WI38 (cell line): Measurements from ENCODE around the gene NUP35.
"Not testable (repeated sequence)": the region's sequence is repeated elsewhere in the genome, so short reads cannot be mapped to it uniquely, and the experiment has no call there.

Experiments used
- H3K4me3 ChIP-seq: 2 replicates; pipeline ENCODE4 v1.5.1; 2011; ENCODE audit warnings: low read depth, mild to moderate bottlenecking, control low read depth, low read length
- TF ChIP-seq, protein P1 (sequence below): IDR thresholded peaks from 2 replicates; pipeline ENCODE4 v1.5.1; 2012; ENCODE audit warnings: low read depth, mild to moderate bottlenecking, control low read depth, low read length

NUP35 gene

DNA sequence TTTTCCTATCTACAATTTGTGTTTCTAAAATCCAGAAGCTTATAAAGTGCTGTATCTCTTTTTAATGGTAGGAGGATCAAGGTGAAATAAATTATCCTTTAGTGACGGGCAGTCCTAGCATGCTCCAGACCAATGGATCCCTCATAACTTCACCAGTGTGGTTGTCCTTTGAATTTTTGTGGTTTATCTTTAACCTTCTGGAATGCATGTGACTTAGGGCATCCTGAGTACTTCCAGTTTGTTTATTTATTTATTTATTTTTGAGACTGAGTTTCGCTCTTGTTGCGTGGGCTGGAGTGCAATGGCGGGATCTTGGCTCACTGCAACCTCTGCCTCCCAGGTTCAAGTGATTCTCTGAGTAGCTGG lies 40.4 kb downstream of the NUP35 start:
- H3K4me3 ChIP-seq = no peak overlapping the region
- TF ChIP-seq, protein P1, sequence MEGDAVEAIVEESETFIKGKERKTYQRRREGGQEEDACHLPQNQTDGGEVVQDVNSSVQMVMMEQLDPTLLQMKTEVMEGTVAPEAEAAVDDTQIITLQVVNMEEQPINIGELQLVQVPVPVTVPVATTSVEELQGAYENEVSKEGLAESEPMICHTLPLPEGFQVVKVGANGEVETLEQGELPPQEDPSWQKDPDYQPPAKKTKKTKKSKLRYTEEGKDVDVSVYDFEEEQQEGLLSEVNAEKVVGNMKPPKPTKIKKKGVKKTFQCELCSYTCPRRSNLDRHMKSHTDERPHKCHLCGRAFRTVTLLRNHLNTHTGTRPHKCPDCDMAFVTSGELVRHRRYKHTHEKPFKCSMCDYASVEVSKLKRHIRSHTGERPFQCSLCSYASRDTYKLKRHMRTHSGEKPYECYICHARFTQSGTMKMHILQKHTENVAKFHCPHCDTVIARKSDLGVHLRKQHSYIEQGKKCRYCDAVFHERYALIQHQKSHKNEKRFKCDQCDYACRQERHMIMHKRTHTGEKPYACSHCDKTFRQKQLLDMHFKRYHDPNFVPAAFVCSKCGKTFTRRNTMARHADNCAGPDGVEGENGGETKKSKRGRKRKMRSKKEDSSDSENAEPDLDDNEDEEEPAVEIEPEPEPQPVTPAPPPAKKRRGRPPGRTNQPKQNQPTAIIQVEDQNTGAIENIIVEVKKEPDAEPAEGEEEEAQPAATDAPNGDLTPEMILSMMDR = no peak

DNA sequence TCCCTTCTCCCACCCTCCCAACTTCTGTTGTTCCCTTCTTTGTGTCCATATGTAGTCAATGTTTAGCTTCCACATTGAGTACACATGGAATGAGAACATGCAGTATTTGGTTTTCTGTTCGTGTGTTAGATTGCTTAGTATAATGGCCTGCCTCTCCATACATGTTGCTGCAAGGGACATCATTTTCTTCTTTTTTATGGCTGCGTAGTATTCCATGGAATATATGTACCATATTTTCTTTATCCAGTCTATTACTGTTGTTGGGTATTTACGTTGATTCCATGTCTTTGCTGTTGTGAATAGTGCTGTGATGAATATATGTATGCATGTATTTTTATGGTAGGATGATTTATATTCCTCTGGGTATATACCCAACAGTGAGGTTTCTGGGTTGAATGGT lies 42.0 kb downstream of the NUP35 start:
- H3K4me3 ChIP-seq = no peak overlapping the region
- TF ChIP-seq, protein P1 = no peak

DNA sequence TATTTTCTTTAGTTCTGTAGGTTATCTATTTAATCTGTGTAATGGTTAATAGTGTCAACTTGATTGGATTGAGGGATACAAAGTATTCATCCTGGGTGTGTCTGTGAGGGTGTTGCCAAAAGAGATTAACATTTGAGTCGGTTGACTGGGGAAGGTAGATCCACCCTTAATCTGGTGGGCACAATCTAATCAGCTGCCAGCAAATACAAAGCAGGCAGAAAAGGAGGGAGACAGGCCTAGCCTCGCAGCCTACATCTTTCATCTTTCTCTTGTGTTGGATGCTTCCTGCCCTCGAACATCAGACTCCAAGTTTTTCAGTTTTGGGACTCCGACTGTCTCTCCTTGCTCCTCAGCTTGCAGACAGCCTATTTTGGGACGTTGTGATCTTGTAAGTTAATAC lies 42.7 kb downstream of the NUP35 start:
- H3K4me3 ChIP-seq = not testable (repeated sequence)

DNA sequence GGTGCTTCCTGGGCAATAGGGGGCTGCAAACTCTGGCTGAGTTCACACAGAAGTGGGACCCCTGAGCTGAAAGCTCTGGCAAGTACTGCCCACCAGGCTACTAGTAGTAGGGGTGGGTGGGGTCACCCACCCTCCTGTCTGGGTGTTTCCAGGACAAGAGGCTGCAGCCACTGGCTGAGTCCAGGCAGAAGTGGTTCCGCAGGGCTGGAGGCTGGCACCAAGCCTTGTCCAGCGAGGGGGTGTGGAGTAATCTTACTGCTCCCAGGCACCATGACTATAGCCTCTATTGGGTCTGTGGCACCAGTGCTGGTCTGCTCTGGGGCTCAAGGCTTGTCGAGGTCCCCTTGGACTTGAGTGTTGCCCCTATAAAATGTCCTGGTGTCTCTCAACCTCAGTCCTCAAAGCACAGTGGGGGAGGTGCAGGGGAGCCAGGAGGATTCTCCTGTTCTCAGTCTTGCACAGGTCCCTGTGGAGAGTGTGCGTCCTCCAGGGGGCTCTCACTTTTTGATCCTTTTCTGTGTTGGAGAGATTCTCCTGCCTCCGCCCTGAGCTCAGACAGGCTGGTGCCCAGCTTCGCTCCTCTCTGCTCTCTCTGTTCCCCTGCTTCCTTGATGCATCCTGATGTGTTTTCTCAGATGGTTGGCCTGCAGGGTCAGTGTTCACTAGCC lies 48.1 kb downstream of the NUP35 start:
- no peak overlapping the region for H3K4me3 ChIP-seq
- TF ChIP-seq, protein P1 = no peak

DNA sequence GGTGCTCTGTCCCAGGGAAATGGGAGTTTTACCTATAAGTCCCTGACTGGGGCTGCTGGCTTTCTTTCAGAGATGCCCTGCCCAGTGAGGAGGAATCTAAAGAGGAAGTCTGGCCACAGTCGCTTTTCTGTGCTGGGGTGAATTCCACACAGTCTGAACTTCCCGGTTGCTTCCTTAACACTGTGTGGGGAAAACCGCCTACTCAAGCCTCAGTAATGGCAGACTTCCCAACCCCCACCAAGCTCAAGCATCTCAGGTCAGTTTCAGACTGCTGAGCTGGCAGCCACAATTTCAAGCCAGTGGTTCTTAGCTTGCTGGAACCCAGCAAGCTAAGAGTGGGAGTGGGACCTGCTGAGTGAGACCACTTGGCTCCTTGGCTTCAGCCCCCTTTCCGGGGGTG lies 54.9 kb downstream of the NUP35 start:
- TF ChIP-seq, protein P1 = no peak
- H3K4me3 ChIP-seq = no peak overlapping the region

DNA sequence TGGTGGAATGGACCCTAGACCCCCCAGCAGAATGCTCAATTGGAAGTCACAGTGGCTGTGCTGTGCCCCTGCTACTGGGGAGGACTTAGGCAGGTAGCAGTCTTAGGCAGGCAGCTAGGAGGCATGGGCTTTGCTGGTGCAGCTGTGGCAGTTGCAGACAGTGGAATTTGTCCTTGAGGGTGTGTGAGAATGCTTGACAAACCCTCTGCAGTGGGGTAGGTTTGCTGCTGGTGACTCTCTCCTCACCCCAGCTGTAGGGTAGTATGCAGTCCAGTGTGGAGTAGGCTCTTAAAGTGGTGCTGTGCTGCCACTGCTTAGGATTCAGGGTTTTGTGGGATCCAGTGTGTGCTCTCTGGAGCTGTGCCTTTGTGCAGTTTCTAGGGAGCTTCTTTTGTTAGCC lies 61.3 kb downstream of the NUP35 start:
- no peak overlapping the region for H3K4me3 ChIP-seq
- TF ChIP-seq, protein P1 = no peak

DNA sequence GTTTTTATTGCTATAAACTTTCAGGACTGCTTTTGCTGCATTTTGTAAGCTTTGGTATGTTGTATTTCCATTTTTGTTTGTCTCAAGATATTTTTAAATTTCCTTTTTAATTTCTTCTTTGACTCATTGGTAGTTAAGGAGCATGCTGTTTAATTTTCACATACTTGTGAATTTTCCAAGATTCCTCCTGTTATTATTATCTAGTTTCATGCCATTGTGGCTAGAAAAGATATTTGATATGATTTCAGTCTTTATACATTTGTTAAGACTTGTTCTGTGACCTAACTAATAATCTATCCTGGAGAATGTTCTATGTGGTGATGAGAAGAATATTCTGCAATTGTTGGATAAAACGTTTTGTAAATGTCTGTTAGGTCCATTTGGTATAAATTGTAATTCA lies 62.1 kb downstream of the NUP35 start:
- H3K4me3 ChIP-seq = no peak overlapping the region
- TF ChIP-seq, protein P1 = no peak

DNA sequence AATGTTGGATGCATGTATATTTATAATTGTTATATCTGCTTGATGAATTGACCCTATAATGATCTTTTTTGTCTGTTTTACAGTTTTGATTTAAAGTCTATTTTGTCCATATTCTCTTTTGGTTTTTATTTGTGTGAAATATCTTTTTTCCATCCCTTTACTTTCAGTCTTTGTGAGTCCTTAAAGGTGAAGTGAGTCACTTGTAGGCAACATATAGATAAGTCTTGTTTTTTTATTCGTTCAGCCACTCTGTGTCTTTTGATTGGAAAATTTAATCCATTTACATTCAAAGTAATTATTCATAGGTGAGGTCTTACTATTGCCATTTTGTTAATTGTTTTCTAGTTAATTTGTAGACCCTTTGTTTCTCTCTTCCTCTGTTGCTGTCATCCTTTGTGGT lies 62.5 kb downstream of the NUP35 start:
- TF ChIP-seq, protein P1 = no peak
- no peak overlapping the region for H3K4me3 ChIP-seq
